ENCODE results near the gene HCRT.

- TF ChIP-seq MAFK (IDR thresholded peaks at IDR 0.05; ENCODE audit: low read depth, low read length) (no peak), POLR2A (IDR thresholded peaks at IDR 0.05; ENCODE audit: low read depth, low read length) (no peak)
These were observed 7.6 kb downstream of the HCRT start for GRCh38 chr17:42177684-42178083.

Measured in IMR-90 (cell line).